T-helper 9 cell (primary cell): ENCODE measurements around the gene THBS3.

ENCODE experiments used
- DNase-seq: peaks from one replicate; pipeline ENCODE4 v3.0.0-alpha.2; 2020

THBS3 gene

DNA sequence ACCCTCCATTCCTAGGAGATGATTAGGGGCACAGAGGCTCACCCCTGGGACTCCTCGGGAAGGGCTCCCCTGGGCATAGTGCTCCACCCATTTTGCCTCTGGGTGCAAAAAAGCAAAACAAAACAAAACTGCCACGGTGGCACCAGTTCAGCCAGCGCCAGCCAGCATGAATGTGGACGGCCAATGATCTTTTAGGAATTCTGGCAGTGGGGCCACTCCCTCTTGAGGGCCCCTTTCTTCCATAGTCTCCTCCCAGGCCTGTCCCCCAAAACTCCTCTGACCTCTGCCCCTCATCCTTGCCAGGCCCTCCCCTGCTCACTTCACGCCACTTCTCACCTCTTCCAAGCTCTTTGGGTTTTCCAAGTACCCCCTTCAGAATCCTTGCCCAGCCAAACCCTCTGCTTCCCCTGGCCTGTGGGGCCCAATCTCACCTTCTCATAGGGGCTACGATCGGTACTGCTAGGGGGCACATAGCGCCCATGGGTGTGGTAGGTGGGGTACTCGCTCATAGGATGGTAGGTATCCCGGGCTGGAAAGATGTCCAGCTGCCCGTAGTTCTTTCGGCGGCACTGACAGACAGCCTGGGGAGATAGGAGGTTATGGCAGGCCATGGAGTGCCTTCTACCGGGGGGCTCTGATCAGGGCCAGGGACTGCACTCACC is 20.8 kb downstream of the THBS3 start:
- DNase-seq = no peak

DNA sequence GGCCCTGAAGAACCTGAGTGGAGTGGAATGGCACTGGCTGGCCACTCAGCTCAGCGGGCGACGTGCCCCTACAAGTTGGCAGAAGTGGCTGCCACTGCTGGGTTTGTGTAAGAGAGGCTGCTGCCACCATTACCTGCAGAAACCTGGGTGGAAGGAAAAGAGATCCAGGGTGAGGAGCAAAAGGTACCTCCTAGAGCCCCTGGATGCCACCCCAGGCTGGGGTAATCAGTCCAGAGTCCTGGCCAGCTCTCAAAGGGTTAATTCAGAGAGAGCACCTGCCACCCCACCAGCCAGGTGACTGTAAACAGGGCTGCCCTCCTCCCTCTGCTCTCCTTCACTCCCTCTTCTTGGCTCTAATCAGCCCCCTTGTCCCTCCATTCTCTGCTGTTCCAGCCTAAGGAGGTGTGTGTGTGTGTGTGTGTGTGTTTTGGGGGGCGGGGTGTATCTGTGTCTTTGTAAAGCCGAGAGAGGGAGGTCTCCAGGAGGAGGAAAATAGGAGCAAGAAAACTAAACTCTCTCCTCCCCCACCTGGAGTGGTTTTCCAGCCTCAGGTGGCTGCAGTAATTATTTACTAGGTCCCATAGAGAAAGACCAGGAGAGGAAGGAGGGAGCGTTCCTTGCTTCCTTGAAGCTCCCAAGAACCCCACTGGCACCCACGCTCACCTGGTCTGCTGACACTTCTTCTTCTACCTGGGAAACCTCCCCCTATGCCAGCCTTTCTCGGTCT is 21.5 kb downstream of the THBS3 start:
- DNase-seq = no peak

DNA sequence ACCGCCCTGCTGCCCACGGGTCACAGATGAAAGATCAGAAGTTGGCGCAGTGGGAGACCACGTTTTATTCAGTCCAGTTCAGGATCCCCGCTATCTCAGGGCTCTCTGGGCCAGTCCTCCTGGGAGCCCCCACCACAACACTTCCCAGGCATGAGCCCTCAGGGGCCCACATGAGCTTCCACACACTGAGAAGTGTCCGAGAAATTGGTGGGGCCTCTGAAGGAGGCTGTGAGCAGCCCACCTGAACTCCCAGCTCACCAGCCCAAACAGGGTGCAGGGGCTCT is 22.0 kb downstream of the THBS3 start:
- no peak for DNase-seq

DNA sequence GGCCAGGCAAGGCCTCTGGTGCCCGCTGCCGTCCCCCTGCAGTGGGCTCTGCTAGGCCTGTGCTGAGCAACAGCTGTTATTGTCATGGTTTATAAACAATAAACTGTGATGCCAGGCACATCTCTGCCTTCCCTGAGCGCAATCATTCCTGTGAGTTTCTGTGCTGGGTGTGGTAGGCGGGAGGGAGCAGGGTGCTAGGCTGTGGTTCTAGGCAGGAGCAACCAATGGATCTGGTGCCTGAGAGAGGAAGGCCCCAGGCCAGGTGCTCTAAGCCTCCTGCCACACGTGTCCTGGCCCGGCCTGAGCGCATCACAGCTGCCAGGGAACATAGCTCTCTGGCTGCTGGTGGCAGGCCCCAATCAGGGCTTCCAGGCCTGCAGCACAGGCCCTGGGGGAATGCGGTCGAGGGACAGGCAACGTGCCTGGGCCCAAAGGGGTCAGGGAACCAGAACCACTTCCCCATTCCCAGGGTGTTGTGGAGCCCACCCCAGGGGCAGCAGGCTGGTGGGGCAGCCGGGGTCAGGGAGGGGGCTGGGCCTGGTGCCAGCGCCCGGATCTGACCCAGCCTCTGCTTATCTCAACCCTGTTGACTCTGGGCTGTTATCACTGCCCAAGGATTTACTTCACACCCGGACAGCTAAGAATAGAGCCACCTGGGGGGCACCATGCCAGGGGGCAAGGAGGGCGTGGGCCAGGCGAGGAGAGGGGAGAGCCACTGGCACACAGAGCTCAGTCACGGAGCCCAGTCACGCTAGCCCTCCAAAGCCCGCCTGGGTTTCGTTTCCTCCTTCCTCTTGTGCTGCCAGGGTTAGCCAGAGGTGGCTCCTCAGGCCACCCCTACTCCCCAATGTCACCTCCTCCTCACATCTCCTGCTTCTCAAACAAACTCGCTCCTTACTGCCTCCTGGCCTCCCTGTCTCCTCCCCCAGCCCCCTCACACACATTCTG is 22.6 kb downstream of the THBS3 start:
- DNase-seq = no peak

DNA sequence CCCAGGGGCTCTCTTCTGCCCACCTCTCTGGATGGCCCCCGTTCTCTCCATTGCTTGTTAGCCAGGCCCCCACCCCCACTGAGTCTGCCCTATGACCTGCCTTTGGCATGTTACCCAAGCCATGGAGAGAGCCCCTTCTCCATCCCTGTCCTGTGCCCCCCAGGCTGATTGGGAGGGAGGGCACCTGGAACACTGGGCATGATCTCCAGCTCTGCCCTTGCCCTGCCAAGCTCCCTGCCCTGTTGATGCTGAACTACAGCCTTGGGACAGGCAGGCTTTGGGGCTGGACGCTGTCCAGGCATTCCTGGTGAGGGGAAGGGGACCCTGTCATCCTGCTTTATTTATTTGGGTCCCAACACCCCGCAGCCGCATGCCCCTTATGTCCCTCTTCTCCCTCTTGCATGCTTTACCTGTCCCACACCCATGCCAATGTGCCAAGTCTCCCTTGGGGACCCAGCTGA is 23.3 kb downstream of the THBS3 start:
- DNase-seq = no peak

DNA sequence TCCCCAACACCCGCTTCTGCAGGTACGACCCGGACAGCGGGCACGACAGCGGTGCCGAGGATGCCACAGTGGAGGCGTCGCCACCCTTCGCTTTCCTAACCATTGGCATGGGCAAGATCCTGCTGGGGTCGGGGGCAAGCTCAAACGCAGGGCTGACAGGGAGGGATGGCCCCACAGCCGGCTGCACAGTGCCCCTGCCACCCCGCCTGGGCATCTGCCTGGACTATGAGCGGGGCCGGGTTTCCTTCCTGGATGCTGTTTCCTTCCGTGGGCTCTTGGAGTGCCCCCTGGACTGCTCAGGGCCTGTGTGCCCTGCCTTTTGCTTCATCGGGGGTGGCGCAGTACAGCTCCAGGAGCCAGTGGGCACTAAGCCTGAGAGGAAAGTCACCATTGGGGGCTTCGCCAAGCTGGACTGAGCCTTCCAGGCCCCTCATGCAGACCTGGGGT is 23.9 kb downstream of the THBS3 start:
- no peak for DNase-seq

DNA sequence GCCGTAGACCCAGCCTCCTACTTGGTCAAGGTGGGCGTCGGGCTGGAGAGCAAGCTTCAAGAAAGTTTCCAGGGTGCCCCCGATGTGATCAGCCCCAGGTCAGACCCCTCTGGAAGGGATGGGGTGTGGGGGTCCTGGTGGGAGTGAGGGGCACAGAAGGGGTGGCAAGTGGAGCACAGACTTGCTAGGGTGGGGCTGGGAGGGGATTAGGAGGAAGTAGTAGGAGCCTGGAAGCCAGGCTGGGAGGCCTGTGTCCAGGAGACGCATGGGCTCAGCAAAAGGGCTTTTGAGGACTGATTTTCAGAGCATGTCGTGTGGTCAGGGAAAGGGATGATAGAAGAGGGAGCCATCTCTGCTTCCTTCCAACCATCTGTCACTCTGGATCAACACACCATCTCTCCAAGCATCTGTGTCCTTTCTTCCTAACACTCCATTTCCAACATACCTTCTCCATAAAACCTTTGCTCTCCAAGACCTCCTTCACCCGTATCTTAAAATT is 25.6 kb downstream of the THBS3 start:
- no peak for DNase-seq

DNA sequence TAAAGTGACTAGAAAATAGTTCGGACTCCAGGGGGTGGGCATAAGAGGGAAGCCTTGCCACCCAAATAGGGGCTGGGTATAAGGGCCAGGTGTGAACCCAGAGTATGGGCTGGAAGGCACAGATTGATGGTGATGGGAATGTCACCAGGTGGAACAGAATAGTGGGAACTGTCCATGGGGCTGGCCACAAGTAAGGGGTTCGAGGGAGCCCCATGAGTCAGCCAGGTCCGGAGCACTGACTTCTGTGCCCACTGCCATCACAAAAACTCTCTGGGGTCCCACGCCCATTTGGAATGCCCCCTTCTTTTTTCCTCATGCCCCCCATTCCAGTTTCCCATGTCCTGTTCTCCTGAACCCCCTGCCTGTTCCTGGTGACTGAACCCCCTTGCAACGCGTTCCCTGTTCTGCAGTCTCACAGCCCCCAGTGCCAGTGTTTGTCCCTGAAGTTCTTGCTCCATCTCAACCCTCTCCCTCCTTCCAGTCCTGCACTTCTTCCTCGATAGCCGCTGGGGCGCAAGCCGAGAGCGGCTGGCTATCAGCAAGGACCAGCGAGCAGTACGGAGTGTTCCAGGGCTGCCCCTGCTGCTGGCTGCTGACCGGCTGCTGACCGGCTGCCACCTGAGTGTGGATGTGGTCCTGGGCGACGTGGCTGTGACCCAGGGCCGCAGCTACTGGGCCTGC is 26.2 kb downstream of the THBS3 start:
- no peak for DNase-seq

DNA sequence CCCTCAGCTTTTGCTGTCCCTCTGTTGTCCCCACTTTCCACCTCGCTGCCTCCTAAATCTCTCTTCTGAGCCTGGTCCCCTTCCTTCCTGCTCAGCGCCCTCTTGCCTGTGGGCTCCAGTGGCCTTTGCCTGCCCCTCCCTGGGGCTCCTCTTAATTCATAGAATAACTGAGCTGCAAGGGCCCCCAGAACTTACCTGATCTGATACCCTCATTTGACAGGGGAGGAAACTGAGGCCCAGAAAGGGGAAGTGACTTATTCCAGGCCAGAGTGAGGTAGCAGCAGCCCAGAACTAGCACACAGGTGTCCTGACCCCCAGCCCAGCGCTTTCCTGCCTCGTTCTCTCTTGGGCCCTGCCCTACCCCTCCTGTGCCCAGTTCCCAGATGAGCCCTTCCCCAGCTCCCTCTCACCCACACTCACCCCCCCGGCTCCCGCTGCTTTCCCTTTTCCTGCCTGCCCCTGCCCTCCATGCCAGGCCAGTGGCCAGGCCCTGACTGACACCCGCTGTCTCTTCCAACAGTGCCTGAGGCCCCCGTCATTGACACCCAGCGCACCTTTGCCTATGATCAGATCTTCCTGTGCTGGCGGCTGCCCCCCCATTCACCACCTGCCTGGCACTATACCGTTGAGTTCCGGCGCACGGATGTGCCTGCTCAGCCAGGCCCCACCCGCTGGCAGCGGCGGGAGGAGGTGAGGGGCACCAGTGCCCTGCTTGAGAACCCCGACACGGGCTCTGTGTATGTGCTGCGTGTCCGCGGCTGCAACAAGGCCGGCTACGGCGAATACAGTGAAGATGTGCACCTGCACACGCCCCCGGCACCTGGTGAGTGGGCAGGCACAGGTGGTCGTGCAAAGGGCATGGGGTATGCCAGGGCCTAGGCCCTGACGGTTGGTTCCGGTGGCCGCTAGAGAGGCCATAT is 28.3 kb downstream of the THBS3 start:
- no peak for DNase-seq

DNA sequence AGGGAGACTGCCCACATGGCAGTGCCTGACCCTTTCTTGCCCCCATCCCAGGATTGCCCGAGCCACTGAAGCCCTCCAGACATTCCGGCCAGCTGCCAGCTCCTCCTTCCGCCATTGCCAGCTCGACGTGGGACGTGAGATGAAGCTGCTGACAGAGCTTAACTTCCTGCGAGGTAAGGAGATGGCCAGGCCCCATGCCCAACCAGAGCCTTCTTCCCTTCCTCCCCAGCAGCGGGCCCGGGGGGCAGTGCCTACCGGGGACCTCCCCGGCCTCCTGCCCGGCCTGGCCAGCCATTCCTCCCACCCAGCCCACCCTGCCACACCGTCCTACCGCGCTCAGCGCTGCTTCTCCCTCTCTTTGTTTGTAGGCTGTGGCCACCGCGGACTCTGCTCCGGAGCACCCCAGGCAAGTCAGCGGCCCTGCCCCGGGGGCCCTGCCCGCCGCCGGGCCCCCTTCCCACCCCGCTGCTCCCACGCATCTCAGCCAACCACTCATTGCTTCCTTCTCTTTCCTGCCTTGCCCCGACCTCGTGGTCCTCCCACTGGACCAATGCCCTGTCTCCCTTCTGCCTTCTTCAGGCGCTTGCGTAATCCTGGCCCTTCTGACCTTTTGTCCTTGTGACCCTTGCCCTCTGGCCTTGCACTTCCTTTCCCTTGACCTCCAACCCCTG is 29.1 kb downstream of the THBS3 start:
- DNase-seq = no peak

DNA sequence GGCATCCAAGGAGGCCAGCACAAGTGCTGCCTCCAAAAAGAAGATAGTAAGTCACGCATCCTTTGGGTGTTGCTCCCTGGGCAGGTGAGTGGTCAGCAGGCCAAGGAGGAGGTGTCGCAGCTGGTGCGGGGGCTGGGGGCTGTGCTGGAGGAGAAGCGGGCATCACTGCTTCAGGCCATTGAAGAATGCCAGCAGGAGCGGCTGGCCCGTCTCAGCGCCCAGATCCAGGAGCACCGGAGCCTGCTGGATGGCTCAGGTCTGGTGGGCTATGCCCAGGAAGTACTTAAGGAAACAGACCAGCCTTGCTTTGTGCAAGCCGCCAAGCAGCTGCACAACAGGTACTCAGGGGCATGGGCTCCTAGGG is 29.8 kb downstream of the THBS3 start:
- no peak for DNase-seq

DNA sequence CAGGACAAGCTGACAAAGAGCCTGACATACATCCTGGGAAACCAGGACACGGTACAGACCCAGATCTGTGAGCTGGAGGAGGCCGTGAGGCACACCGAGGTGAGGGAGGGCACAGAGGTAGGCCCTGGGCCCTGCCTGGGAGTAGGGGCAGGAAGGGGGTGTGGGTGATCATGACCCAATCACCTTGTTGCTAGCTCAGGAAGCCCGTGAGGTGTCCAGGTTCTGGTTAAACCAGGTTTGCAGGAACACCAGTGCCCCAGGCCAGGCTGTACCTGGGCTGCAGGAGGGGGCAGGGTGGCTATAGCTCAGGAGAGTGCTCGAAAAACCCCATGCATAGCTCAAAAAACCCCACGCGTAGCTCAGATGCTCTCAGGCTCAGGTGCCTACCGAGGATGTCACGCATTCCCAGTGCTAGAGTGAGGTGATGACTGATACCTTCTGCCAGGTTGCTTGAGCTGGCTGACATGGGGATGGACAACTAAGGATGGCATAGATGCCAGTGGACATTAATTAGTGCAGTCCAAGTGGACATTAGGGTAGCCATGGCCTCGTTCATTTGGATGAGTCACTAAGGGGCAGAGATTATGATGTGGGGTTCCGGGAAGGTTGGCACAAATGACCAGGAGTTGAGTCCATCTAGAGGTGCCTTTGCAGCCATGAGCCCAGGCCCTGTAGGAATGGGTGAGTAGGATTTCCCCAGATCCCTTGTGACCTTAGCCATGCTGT is 30.3 kb downstream of the THBS3 start:
- DNase-seq = no peak

DNA sequence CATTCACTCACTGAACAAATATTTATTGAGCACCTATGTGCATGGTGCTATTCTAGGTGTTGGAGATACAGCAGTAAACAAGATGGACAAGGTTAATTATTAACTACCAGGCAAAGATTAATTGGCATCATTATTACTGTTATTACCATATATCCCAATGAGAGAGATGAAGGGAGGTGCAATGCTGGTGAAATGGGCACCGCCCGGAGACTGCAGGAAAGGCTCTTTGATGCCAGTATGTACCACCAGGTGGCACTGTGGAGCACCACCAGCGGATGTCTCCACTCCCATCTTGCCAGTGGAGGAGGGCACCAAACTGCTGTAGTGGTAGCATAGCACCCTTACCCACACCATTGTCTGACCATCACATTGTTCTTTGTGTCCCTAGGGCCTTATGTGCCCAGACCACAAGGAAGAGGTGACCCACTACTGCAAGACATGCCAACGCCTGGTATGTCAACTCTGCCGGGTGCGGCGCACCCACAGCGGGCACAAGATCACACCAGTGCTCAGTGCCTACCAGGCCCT is 31.1 kb downstream of the THBS3 start:
- DNase-seq = peak; percentile 85

DNA sequence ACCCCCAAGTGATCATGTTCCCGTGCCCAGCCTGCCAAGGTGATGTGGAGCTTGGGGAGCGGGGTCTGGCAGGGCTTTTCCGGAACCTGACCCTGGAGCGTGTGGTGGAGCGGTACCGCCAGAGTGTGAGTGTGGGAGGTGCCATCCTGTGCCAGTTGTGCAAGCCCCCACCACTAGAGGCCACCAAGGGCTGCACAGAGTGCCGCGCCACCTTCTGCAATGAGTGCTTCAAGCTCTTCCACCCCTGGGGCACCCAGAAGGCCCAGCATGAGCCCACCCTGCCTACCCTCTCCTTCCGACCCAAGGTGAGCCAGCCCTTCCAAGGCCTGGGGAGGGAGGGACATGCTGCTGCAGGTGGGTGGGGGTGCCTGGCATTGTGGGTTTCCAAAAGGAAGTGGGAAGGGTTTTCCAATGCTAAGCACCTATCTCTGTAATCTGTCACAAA is 31.7 kb downstream of the THBS3 start:
- DNase-seq = no peak

DNA sequence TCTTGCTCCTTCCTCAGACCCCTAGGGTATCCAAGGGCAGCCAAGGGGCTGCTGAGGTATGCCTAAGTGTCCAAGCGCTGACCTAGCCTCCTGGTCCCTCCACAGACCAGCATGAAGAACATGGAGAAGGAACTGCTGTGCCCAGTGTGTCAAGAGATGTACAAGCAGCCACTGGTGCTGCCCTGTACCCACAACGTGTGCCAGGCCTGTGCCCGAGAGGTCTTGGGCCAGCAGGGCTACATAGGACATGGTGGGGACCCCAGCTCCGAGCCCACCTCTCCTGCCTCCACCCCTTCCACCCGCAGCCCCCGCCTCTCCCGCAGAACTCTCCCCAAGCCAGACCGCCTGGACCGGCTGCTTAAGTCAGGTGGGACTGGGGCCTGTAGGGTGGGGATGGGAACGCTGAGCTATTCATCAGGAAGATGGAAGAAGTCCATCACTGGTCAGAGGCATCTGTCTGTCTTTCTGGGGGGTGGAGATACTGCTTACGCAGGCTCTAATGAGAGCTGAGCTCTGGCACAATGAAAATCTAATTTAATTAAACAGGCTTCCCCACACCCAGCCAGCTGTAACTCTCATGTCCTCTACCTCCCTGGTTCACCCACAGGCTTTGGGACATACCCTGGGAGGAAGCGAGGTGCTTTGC is 32.3 kb downstream of the THBS3 start:
- no peak for DNase-seq

DNA sequence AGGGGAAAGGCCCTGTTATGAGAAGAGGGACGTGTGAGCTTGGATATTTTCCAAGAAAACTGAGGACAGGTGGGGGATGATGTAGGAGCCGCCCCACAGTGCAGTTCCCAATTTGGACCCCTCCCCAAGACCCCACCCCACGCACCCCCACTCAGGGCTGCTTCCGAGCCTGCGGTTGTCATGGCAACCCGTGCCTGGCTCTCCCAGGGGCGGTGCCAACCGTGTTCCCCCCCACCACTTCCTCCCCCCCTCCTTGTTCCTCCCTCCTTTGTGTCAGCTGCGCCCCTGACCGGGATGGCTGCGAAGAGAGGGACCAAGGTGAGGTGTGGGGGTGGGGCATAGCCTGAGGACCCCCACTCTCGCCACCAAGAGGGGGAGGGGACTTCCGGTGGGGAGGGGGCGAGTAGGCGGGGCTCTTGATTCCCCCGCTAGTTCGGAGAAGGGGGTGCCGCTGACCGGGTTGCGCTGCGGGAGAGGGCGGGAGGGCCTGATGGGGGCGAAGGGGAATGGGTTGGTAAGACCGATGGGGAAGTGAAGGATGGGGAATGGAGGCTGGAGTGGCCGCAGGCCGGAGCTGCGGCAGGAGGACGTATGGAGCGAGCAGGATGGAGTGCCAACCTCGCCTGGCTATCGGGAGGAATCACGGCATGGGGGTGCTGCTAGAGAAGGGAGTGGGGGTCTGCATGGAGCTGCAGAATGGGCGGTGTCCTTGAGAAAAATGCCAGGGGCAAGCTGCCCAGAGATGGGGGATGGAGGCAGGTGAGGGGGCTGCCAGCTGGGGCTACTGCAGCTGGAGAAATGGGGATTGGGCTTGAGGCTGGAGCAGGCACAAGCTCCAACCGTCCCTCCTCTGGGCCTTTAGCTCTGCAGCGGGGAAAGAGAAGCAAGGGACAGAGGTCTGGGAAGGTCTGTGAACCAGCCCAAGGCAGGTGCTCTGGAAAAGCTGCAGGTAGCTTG is 33.1 kb downstream of the THBS3 start:
- DNase-seq = peak; percentile 50

DNA sequence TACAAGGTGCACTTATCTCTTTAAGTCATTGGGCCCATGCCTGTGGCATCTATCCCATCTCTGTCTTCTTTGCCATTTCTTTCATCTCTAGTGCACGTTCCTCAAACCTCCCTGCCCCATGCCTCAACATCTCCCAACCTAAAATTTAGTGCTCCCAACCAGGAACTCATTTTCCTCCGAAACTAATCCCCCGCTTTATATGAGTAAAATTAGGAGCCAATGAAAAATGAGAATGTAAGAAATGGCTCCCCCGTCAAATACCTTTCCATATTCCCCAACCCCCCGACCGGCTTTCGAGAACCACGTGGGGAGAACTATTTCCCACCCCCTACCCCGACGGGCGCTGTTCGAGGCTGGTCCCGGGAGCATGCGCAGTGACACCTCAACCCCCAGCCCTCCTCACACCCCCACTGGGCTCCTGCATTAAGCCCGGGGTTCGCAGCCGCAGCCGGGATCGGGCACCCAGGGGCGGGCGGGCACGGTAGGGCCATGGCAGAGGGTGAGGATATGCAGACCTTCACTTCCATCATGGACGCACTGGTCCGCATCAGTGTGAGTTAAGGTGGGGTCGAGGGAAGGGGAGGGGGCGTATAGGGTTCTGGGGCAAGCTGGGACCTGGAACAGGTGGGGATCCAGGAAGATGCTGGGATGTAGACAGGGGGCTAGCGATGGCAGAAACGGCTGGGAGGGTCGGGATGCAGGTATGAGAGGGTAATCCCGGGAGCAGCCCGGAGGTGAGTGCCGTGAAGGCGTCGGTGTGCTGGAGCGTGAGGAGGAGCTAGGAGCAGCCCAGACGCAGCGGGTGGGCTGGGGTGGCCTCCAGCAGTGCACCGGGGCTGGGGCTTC is 34.0 kb downstream of the THBS3 start, which contains the start of gene TRIM46:
TSS of gene TRIM46 (plus strand) at position 372 of the 846 bp plus-strand sequence. CDS start at position 490, 118 bp downstream.
- DNase-seq = peak; percentile 50
